Measurements from ENCODE around the gene SLC43A3. TPM values are rescaled to one million over a fixed set of nuclear protein-coding genes. Genes with fewer than 3 reads are reported as not detected.
A peak's percentile ranks its signal among the peaks of the same experiment; 100 is the strongest.

Gene SLC43A3
- total RNA-seq = 100 to 1,000 TPM in 1 of 2 experiments, 10 to 100 TPM in 1; 94.5 to 101 TPM

DNA sequence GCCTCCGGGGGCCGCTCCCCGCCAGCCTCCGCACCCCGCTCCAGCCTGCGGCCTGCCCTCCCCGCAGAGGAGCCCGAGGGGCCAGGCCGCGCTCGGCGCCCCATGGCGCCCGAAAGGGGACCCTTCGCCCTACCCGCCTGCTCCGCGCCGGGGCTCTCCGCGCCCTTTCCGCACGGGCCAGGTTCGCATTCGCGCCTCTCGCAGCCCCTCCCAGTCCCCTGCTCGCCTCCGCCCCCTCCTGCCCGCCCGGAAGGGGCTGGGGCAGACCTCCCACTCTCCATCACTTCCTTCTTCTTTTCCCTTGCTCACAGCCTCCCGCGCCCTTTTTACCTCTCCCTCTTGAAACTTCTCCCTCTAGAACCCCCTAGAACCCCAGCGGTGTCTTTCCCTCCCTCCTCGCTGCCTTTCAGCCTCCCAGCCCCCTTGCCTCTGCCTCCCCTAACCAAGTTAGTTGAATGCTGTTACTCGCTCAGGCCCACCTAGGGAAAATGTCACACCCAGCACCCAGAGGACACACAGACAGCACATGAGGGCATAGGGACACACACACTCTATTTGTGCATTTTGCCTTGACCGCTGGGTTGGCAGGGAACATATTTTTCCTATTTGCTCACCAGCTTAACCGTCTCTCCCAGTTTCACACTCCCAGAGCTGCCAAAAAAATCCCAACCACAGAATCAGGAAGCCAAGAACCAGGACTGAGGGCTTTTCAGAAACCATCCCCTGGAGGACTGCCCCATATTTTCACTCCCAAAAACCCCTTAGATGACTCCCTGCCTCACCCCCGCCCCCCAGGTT is at the start of gene SLC43A3:
TSS of gene SLC43A3 (minus strand) at position 193 of the 798 bp plus-strand sequence. CDS start 949 bp downstream, outside the sequence.
- ChIA-PET POLR2A (interaction anchor here (0.8 to 4.9 kb wide), 7 partner anchors 9 to 92 kb away, joined by 3 to 19 read pairs (median 4); partner anchors contain the start of genes SLC43A1 and SSRP1), CTCF (interaction anchor here (0.9 to 4.2 kb wide), 7 partner anchors 13 to 374 kb away, joined by 3 to 30 read pairs (median 3); no protein-coding TSS in a partner anchor)
- Mint-ChIP-seq H3K27ac (peak within 1 kb of the TSS; percentile 92), H3K4me3 (peak within 1 kb of the TSS; percentile 88), H3K36me3 (ENCODE audit: low read depth) (peaks cover 41% of the 10 kb centered on the region), H3K4me1 (peaks cover 56% of the 10 kb centered on the region), H3K27me3 (peaks cover 12% of the 10 kb centered on the region), H3K9me3 (no peaks in the 10 kb centered on the region)
- DNase-seq = peak; percentile 76

DNA sequence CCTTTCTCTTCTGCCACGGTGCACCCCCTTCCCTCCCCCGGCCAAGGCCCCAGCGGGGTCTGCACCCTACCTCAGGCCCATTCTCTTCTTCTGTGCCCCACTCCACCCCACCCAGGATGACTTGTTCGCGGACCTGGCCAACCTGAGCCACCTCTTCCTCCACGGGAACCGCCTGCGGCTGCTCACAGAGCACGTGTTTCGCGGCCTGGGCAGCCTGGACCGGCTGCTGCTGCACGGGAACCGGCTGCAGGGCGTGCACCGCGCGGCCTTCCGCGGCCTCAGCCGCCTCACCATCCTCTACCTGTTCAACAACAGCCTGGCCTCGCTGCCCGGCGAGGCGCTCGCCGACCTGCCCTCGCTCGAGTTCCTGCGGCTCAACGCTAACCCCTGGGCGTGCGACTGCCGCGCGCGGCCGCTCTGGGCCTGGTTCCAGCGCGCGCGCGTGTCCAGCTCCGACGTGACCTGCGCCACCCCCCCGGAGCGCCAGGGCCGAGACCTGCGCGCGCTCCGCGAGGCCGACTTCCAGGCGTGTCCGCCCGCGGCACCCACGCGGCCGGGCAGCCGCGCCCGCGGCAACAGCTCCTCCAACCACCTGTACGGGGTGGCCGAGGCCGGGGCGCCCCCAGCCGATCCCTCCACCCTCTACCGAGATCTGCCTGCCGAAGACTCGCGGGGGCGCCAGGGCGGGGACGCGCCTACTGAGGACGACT is 49.3 kb upstream of the SLC43A3 start:
- Mint-ChIP-seq H3K27ac (no peak overlapping the region), H3K27me3 (peaks cover 58% of the 10 kb centered on the region), H3K4me3 (peak overlapping the region; percentile 41), H3K4me1 (peaks cover 35% of the 10 kb centered on the region), H3K9me3 (no peaks in the 10 kb centered on the region), H3K36me3 (ENCODE audit: low read depth) (no peaks in the 10 kb centered on the region)
- ChIA-PET CTCF (interaction anchor here (0.6 to 4.2 kb wide), 6 partner anchors 16 to 130 kb away, joined by 3 to 14 read pairs (median 5); partner anchors contain the start of genes RTN4RL2 and SLC43A1), POLR2A (no interaction called here)
- no peak for DNase-seq

DNA sequence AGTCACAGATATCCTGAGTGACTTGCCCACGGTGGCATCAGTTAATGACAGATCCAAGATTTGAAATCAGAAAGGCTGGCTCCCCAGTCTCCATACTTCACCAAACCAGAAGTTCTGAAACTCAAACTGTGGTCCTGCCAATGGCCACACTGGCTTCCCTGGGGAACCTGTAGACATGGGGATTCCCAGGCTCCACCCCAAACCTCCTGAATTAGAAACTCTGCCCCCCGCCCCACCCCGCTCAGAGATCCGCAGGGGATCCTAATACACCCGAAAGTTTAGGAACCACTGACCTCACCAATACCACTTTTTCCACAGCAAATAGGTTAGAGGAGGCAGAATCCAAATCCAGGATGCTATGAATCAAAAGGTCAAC is 48.7 kb upstream of the SLC43A3 start:
- POLR2A ChIA-PET = no interaction called here
- Mint-ChIP-seq H3K4me1 (peaks cover 35% of the 10 kb centered on the region), H3K9me3 (no peaks in the 10 kb centered on the region), H3K27ac (no peak overlapping the region), H3K4me3 (peak overlapping the region; percentile 41), H3K36me3 (ENCODE audit: low read depth) (no peaks in the 10 kb centered on the region), H3K27me3 (peaks cover 53% of the 10 kb centered on the region)
- no peak for DNase-seq
- CTCF ChIA-PET = interaction anchor here (1.2 to 3.9 kb wide), 3 partner anchors 8 to 53 kb away, joined by 8 to 32 read pairs (median 13); no protein-coding TSS in a partner anchor

DNA sequence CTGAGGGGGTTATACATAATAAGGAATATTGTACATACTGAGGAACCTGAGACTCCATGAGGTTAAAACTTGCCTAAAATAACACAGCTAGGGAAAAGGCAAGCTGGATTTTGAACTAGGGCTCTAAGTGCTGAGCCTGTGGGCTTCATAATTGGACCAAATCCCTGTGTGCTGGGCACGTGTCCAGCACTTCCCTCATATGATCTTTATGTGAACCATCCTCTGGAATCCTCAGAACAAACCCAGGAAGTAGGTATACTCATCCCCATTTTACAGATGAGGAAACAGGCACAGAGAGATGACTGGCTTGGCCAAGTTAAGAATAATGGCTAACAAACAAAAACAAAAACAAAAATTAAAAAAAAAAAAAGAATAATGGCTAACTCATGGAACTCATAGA is 48.3 kb upstream of the SLC43A3 start:
- Mint-ChIP-seq H3K27me3 (peaks cover 51% of the 10 kb centered on the region), H3K4me3 (no peak overlapping the region), H3K9me3 (no peaks in the 10 kb centered on the region), H3K4me1 (peaks cover 34% of the 10 kb centered on the region), H3K27ac (no peak overlapping the region), H3K36me3 (ENCODE audit: low read depth) (no peaks in the 10 kb centered on the region)
- ChIA-PET CTCF (interaction anchor here (0.8 to 3.9 kb wide), 7 partner anchors 9 to 129 kb away, joined by 3 to 32 read pairs (median 5); no protein-coding TSS in a partner anchor), POLR2A (interaction anchor here (1.2 kb wide), 1 partner anchor 15 kb away, joined by 5 read pairs; the partner anchor contains the start of gene RTN4RL2)
- no peak for DNase-seq

DNA sequence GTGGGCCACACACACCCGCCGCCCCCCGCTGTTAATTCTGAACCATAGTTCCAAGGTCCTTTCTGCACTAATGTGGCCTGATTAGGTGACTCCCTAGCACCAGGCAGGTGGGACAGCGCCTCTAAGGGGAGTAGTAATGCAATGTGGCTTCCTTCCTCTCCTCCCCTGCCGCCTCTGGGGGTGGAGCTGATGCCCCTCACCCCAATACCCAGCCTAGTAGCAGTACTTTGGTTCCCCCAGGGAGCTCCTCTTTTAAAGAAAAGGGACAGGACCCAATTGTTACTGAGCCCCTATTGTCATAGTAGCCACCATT is 47.8 kb upstream of the SLC43A3 start:
- no peak overlapping the region for H3K27ac Mint-ChIP-seq
- H3K27me3 Mint-ChIP-seq = peaks cover 49% of the 10 kb centered on the region
- no peaks in the 10 kb centered on the region for H3K9me3 Mint-ChIP-seq
- CTCF ChIA-PET = interaction anchor here (0.8 to 3.9 kb wide), 7 partner anchors 9 to 129 kb away, joined by 3 to 32 read pairs (median 5); no protein-coding TSS in a partner anchor
- H3K4me3 Mint-ChIP-seq = no peak overlapping the region
- POLR2A ChIA-PET = interaction anchor here (1.2 kb wide), 1 partner anchor 15 kb away, joined by 5 read pairs; the partner anchor contains the start of gene RTN4RL2
- peaks cover 33% of the 10 kb centered on the region for H3K4me1 Mint-ChIP-seq
- H3K36me3 Mint-ChIP-seq (ENCODE audit: low read depth) = no peaks in the 10 kb centered on the region
- DNase-seq = no peak

DNA sequence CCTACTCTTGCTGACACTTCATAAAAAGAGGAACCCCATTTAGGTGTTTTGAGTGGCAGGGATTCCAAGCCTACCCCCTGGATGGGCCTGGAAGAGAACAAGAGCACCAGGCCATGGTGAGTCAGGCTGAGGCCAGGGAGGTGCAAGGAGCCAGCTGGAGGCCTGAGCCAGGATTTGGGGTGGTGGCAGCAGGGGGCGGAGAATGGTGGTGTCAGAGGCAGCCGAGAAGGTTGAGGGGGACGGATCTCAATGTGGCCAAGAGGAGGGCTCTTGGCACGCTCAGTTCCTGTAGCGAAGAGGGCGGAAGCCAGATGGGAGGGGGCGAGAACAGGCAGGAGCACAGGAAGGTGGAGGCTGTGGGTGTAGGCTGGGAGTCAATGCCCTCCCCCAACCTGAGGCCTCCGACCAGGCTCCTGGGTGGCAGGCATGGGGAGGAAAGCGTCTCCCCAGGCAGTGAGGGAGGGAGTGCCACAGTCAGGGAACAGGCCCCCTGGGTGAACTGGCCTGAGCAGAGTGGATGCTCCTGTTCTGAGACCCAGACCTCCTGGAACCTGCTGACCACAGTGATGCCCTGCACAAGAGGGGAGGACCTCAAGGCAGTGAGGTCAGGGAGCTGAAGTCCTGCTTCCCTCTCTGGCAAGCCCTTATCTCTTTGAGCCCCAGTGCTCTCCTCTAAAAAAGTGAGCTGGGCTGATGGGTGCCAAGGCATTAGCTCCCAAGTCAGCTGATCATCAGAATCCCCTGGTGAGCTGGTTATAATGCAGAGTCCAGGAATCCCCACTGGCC is 47.3 kb upstream of the SLC43A3 start:
- ChIA-PET CTCF (interaction anchor here (0.8 to 3.9 kb wide), 8 partner anchors 10 to 128 kb away, joined by 3 to 32 read pairs (median 4); no protein-coding TSS in a partner anchor), POLR2A (interaction anchor here (1.2 kb wide), 1 partner anchor 14 kb away, joined by 5 read pairs; the partner anchor contains the start of gene RTN4RL2)
- DNase-seq = peak; percentile 51
- Mint-ChIP-seq H3K9me3 (no peaks in the 10 kb centered on the region), H3K36me3 (ENCODE audit: low read depth) (no peaks in the 10 kb centered on the region), H3K4me3 (no peak overlapping the region), H3K27ac (no peak overlapping the region), H3K4me1 (peaks cover 33% of the 10 kb centered on the region), H3K27me3 (peaks cover 44% of the 10 kb centered on the region)

DNA sequence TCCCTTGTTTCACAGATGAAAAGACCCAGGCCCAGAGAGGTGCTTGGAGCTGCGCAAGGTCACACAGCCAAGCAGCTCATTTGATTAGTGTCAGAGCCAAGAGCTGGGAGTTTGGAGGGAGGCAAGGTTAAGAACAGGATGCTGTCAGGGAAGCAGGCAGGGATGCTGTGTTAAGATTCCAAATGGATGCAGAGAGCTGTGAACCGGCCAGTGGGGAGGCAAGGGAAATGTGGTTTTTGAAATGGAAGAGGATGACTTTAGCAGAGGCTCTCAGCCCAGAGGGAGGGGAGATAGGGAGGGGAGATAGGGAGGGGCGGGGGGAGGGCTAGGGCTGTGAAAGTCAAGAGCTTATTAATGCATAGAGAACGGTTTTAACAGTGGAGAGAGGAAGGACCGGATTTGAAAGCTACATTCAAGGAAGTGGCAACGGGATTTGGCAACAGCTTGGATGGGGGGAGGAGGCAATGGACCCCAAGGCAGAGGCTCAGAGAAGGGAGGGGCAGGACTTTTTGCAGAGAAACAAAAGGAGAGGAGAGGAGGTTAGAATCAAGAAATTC is 46.4 kb upstream of the SLC43A3 start:
- H3K4me1 Mint-ChIP-seq = peaks cover 33% of the 10 kb centered on the region

DNA sequence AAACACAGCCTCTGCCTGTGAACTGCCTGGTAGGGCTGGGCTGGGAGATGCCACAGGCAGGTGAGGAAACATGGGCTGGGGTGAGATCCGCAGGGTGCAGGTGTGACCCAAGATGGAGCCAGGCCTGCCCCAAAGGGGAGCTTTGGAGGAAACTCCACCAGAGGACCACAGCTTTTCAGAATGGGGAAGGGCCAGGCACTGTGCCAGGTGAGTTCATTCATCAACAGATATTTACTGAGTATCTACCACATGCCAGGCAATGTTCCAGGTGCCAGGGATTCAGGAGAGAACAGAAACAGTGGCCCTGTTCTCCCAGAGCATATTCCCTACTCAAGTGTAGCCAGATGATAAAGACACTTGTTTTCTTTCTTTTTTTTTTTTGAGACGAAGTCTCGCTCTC is 44.6 kb upstream of the SLC43A3 start:
- ChIA-PET CTCF (interaction anchor here (3.7 to 3.9 kb wide), 2 partner anchors 13 to 21 kb away, joined by 24 to 32 read pairs; no protein-coding TSS in a partner anchor), POLR2A (no interaction called here)
- Mint-ChIP-seq H3K27ac (no peak overlapping the region), H3K9me3 (no peaks in the 10 kb centered on the region), H3K4me1 (peaks cover 29% of the 10 kb centered on the region), H3K36me3 (ENCODE audit: low read depth) (no peaks in the 10 kb centered on the region), H3K4me3 (no peak overlapping the region), H3K27me3 (peaks cover 34% of the 10 kb centered on the region)
- no peak for DNase-seq

More for the DNA sequence above, 46.4 kb upstream of the SLC43A3 start:
- H3K36me3 Mint-ChIP-seq (ENCODE audit: low read depth) = no peaks in the 10 kb centered on the region
- peaks cover 46% of the 10 kb centered on the region for H3K27me3 Mint-ChIP-seq
- DNase-seq = no peak
- no peak overlapping the region for H3K27ac Mint-ChIP-seq
- H3K9me3 Mint-ChIP-seq = no peaks in the 10 kb centered on the region
- ChIA-PET POLR2A (no interaction called here), CTCF (interaction anchor here (1.0 to 3.9 kb wide), 7 partner anchors 9 to 171 kb away, joined by 3 to 32 read pairs (median 4); no protein-coding TSS in a partner anchor)
- H3K4me3 Mint-ChIP-seq = no peak overlapping the region

DNA sequence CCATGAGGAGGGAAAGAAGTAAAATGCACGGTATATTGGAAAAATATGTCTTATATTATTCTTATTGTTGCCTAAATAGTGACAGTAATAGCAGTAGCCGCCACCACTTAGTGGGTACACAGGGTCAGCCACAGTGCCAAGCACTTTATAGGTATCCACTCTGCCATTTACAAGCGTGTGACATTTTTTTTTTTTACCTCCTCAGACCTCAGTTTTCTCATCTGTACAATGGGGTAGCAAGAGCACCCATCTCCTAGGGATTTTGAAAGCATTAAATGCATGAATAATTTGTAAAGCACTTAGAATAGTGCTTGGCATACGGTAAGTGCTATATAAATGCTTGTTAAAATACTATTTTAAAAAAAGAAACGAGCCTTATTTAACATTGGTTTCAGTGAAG is 42.3 kb upstream of the SLC43A3 start:
- no peaks in the 10 kb centered on the region for H3K9me3 Mint-ChIP-seq
- DNase-seq = no peak
- no peak overlapping the region for H3K27ac Mint-ChIP-seq
- peaks cover 18% of the 10 kb centered on the region for H3K27me3 Mint-ChIP-seq
- CTCF ChIA-PET = interaction anchor here (0.8 kb wide), 1 partner anchor 12 kb away, joined by 3 read pairs; no protein-coding TSS in a partner anchor
- no peaks in the 10 kb centered on the region for H3K36me3 Mint-ChIP-seq (ENCODE audit: low read depth)
- peaks cover 11% of the 10 kb centered on the region for H3K4me1 Mint-ChIP-seq
- H3K4me3 Mint-ChIP-seq = no peak overlapping the region
- POLR2A ChIA-PET = interaction anchor here (1.5 kb wide), 1 partner anchor 8 kb away, joined by 3 read pairs; the partner anchor contains the start of gene RTN4RL2

DNA sequence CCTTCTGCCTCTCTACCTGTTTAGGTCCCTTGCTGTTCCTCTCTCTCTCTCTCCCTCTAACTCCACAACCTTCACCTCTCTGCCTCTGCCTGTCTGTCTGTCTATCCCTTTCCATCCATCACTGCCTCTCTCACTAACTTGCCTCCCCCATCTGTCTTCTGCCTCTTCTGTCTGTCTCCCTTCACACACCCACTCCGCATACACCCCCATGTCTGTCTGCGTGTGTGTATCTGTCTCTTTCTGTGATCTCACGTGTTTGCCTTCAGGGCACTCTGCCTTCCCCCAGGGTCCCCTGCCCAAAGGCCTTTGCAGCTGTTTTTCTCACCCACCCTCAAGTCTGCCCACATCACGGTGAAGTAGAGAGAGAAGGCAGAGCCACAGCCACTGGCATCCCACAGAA is 41.4 kb upstream of the SLC43A3 start:
- no peak overlapping the region for H3K4me3 Mint-ChIP-seq

DNA sequence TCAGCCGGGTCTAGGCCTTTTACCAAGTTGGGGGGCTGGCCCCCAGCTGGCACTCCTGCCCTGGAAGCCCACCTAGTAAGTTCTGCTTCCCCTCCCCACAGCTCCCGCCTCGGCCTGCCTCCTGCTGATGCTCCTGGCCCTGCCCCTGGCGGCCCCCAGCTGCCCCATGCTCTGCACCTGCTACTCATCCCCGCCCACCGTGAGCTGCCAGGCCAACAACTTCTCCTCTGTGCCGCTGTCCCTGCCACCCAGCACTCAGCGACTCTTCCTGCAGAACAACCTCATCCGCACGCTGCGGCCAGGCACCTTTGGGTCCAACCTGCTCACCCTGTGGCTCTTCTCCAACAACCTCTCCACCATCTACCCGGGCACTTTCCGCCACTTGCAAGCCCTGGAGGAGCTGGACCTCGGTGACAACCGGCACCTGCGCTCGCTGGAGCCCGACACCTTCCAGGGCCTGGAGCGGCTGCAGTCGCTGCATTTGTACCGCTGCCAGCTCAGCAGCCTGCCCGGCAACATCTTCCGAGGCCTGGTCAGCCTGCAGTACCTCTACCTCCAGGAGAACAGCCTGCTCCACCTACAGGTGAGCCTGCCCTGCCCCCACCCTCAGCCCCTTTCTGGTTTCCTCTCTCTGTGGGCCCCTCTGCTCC is 40.7 kb upstream of the SLC43A3 start:
- no peak for DNase-seq
- peaks cover 18% of the 10 kb centered on the region for H3K27me3 Mint-ChIP-seq
- H3K27ac Mint-ChIP-seq = no peak overlapping the region
- H3K4me1 Mint-ChIP-seq = no peaks in the 10 kb centered on the region
- ChIA-PET CTCF (no interaction called here), POLR2A (no interaction called here)
- no peaks in the 10 kb centered on the region for H3K36me3 Mint-ChIP-seq (ENCODE audit: low read depth)
- H3K9me3 Mint-ChIP-seq = no peaks in the 10 kb centered on the region
- H3K4me3 Mint-ChIP-seq = no peak overlapping the region

More for the DNA sequence above, 41.4 kb upstream of the SLC43A3 start:
- CTCF ChIA-PET = interaction anchor here (0.8 kb wide), 1 partner anchor 11 kb away, joined by 3 read pairs; no protein-coding TSS in a partner anchor
- peaks cover 16% of the 10 kb centered on the region for H3K27me3 Mint-ChIP-seq
- POLR2A ChIA-PET = no interaction called here
- DNase-seq = no peak
- no peaks in the 10 kb centered on the region for H3K36me3 Mint-ChIP-seq (ENCODE audit: low read depth)
- peaks cover 3% of the 10 kb centered on the region for H3K4me1 Mint-ChIP-seq
- H3K27ac Mint-ChIP-seq = no peak overlapping the region
- H3K9me3 Mint-ChIP-seq = no peaks in the 10 kb centered on the region
